ENCODE results near the gene TSHR.

DNA sequence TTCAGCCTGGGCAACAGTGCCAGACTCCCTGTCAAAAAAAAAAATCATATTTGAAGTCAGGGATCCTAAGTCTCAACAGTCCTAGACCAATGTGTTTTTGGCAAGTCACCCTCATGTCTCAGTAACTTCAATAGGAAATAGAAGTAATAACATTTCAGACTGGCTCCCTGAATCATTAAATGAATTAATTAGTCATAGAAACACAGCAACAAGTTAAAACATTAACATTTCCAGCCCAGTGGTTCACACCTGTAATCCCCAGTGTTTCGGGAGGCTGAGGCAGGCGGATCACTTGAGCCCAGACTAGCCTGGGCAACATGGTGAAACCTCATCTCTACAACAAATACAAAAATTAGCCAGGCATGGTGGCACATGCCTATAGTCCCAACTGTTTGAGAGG is 140.1 kb downstream of the TSHR start:
- TF ChIP-seq TAF1 (IDR thresholded peaks at IDR 0.05; ENCODE audit: low read depth) (no peak), CREB1 (IDR thresholded peaks at IDR 0.05; ENCODE audit: low read depth) (no peak), RAD21 (IDR thresholded peaks at IDR 0.05; ENCODE audit: low read depth) (no peak), EP300 (IDR thresholded peaks at IDR 0.05; ENCODE audit: borderline replicate concordance) (no peak), YY1 (IDR thresholded peaks at IDR 0.05; ENCODE audit: low read depth) (no peak)
- TF ChIP-seq, protein P1, sequence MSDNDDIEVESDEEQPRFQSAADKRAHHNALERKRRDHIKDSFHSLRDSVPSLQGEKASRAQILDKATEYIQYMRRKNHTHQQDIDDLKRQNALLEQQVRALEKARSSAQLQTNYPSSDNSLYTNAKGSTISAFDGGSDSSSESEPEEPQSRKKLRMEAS (IDR thresholded peaks at IDR 0.05), result no peak

Measured in Ishikawa (cell line).